Measurements from ENCODE around the gene PDHB. TPM values are rescaled to one million over a fixed set of nuclear protein-coding genes. Genes with fewer than 3 reads are reported as not detected.

The PDHB gene
- polyA plus RNA-seq, 3 donors: 30.5 to 125 (median 112) TPM

- no peaks in the 10 kb centered on the region for H3K4me1 Mint-ChIP-seq
- no peak overlapping the region for H3K4me2 ChIP-seq (replicated peaks; ENCODE audit: extremely low read depth, low read length, poor library complexity, severe bottlenecking)
- H3K36me3 Mint-ChIP-seq: peaks cover 68 to 89% of the 10 kb centered on the region in 2 donors
- H3K79me2 ChIP-seq (ENCODE audit: insufficient read depth, low read length): no peaks in the 10 kb centered on the region
- no peaks in the 10 kb centered on the region for H3K9me3 Mint-ChIP-seq
- peak in 1 of 3 donors; percentile 13 for DNase-seq
- H3K4me3 ChIP-seq (replicated peaks in 1 of 3; ENCODE audit: low read depth in 2 of 3, low read length in 3 of 3): no peak overlapping the region
- H3K9ac ChIP-seq (ENCODE audit: insufficient read depth, low read length, poor library complexity, severe bottlenecking): no peak overlapping the region
- H2AFZ ChIP-seq (ENCODE audit: insufficient read depth, low read depth, low read length, poor library complexity, severe bottlenecking): no peak overlapping the region
- intact Hi-C loops (cut with micrococcal nuclease): no loop called here
- no CpG with 5 or more reads among the region's 4 CpGs for WGBS (ENCODE audit: insufficient coverage)
- H3K27ac ChIP-seq (ENCODE audit: low read depth in 1 of 2, low read length in 2 of 2): no peak overlapping the region
- H3K27me3 Mint-ChIP-seq (ENCODE audit: low read depth in 3 of 3): no peaks in the 10 kb centered on the region
- no peaks in the 10 kb centered on the region for H4K20me1 ChIP-seq (ENCODE audit: insufficient read depth, low read length)
- peak overlapping the region in 2 of 7 donors; percentile 42 to 48 for H3K27ac Mint-ChIP-seq
- peaks cover 69 to 89% of the 10 kb centered on the region in 2 donors for H3K36me3 ChIP-seq (replicated peaks in 1 of 2; ENCODE audit: control insufficient read depth in 1 of 2, insufficient read depth in 2 of 2, low read length in 2 of 2)
- no peaks in the 10 kb centered on the region for H3K4me1 ChIP-seq (ENCODE audit: control insufficient read depth in 1 of 2, insufficient read depth in 2 of 2, low read length in 2 of 2)
- H3K27me3 ChIP-seq (ENCODE audit: control insufficient read depth in 2 of 2, insufficient read depth in 2 of 2, low read length in 2 of 2): no peaks in the 10 kb centered on the region
- no peak overlapping the region for H3K4me3 Mint-ChIP-seq
- H3K9me3 ChIP-seq (replicated peaks in 1 of 2; ENCODE audit: control insufficient read depth in 1 of 2, insufficient read depth in 1 of 2, low read length in 2 of 2): no peaks in the 10 kb centered on the region
- TF ChIP-seq CTCF (IDR thresholded peaks at IDR 0.05): no peak
These were observed 29.2 kb downstream of the PDHB start for GRCh38 chr3:58404396-58404795.

GRCh38 chr3:58403513-58404109 lies 30.0 kb downstream of the PDHB start:
- WGBS (ENCODE audit: insufficient coverage): no CpG with 5 or more reads among the region's 6 CpGs
- H3K27ac Mint-ChIP-seq: no peak overlapping the region
- Histone ChIP-seq H3K36me3 (replicated peaks in 1 of 2; ENCODE audit: control insufficient read depth in 1 of 2, insufficient read depth in 2 of 2, low read length in 2 of 2) (peaks cover 69 to 89% of the 10 kb centered on the region in 2 donors), H3K27ac (ENCODE audit: low read depth in 1 of 2, low read length in 2 of 2) (no peak overlapping the region), H3K9me3 (replicated peaks in 1 of 2; ENCODE audit: control insufficient read depth in 1 of 2, insufficient read depth in 1 of 2, low read length in 2 of 2) (no peaks in the 10 kb centered on the region), H3K79me2 (ENCODE audit: insufficient read depth, low read length) (no peaks in the 10 kb centered on the region), H3K9ac (ENCODE audit: insufficient read depth, low read length, poor library complexity, severe bottlenecking) (no peak overlapping the region), H3K4me2 (replicated peaks; ENCODE audit: extremely low read depth, low read length, poor library complexity, severe bottlenecking) (no peak overlapping the region), H3K27me3 (ENCODE audit: control insufficient read depth in 2 of 2, insufficient read depth in 2 of 2, low read length in 2 of 2) (no peaks in the 10 kb centered on the region), H2AFZ (ENCODE audit: insufficient read depth, low read depth, low read length, poor library complexity, severe bottlenecking) (no peak overlapping the region), H3K4me3 (replicated peaks in 1 of 3; ENCODE audit: low read depth in 2 of 3, low read length in 3 of 3) (no peak overlapping the region), H4K20me1 (ENCODE audit: insufficient read depth, low read length) (no peaks in the 10 kb centered on the region), H3K4me1 (ENCODE audit: control insufficient read depth in 1 of 2, insufficient read depth in 2 of 2, low read length in 2 of 2) (no peaks in the 10 kb centered on the region)
- no peak overlapping the region for H3K4me3 Mint-ChIP-seq
- intact Hi-C loops (cut with micrococcal nuclease): no loop called here
- TF ChIP-seq CTCF (IDR thresholded peaks at IDR 0.05): no peak
- H3K4me1 Mint-ChIP-seq: no peaks in the 10 kb centered on the region
- H3K36me3 Mint-ChIP-seq: peaks cover 68 to 89% of the 10 kb centered on the region in 2 donors
- no peaks in the 10 kb centered on the region for H3K27me3 Mint-ChIP-seq (ENCODE audit: low read depth in 3 of 3)
- DNase-seq: no peak
- H3K9me3 Mint-ChIP-seq: no peaks in the 10 kb centered on the region
